GM12878 (cell line): ENCODE data around the gene RBM12. TPM values are rescaled to one million over a fixed set of nuclear protein-coding genes. Genes with fewer than 3 reads are reported as not detected.

Source experiments
- ATAC-seq: fragments of 200-7000 bp; cut with Tn5 transposase; 3 replicates; pipeline ENCODE4 v1.9.1; 2020; ENCODE audit warnings: mild to moderate bottlenecking, moderate library complexity
- BruUV-seq: library from RNA; stranded (reverse); fragments of 400-500 nt; replicated peaks from 2 replicates; lab custom pipeline; 2021; lab: Mats Ljungman, UMichigan
- CTCF ChIA-PET: fragments of 300-600 bp; sonication (Branson Sonifier 250); formaldehyde crosslinking; extraction: SDS; loops from one replicate; lab custom pipeline; 2021; ENCODE audit warnings: inconsistent platforms; lab: Yijun Ruan, JAX
- POLR2A ChIA-PET: fragments of 350-600 bp; formaldehyde crosslinking; extraction: SDS; loops from one replicate; lab custom pipeline; 2021; ENCODE audit warnings: inconsistent platforms; lab: Charles Lee
- RAD21 ChIA-PET: fragments of 300-600 bp; sonication (Branson Sonifier 250); formaldehyde crosslinking; loops from one replicate; lab custom pipeline; 2023; ENCODE audit warnings: antibody characterized with exemption; ENCODE audit not compliant: unreplicated experiment; lab: Charles Lee
- SMC1A ChIA-PET: fragments of 300-600 bp; sonication (Branson Sonifier 250); formaldehyde crosslinking; loops from one replicate; lab custom pipeline; 2023; ENCODE audit not compliant: unreplicated experiment, uncharacterized antibody; lab: Charles Lee
- DNase-seq: peaks from one replicate; pipeline ENCODE4 v3.0.0-alpha.2; 2011; ENCODE audit warnings: low read depth, low spot score
- FAIRE-seq: peaks from 3 replicates; lab custom pipeline; 2011; peaks lifted over from hg19 to GRCh38; lab: Jason Lieb, UNC
- H2AFZ ChIP-seq: 2 replicates; pipeline ENCODE4 v1.6.0; 2011; ENCODE audit warnings: low read depth, low read length, control low read depth; ENCODE audit not compliant: control insufficient read depth
- H3K27ac ChIP-seq: 2 replicates; pipeline ENCODE4 v1.5.1; 2011; ENCODE audit warnings: control low read depth; ENCODE audit not compliant: control insufficient read depth, insufficient read depth
- H3K27me3 ChIP-seq, 2 experiments: replicated peaks in 1 of 2; 2 replicates each; pipeline versions ENCODE4 v1.6.0 to v1.6.1; 2011; ENCODE audit warnings: low read length in 1 of 2; ENCODE audit not compliant: control insufficient read depth in 2 of 2, insufficient read depth in 2 of 2
- H3K36me3 ChIP-seq, 2 experiments: 2 replicates each; pipeline ENCODE4 v1.5.1; 2011; ENCODE audit warnings: low read length in 1 of 2; ENCODE audit not compliant: control insufficient read depth in 2 of 2, insufficient read depth in 2 of 2
- H3K4me1 ChIP-seq: 2 replicates; pipeline ENCODE4 v1.6.1; 2011; ENCODE audit warnings: mild to moderate bottlenecking, low read length, moderate library complexity, mixed read lengths; ENCODE audit not compliant: control insufficient read depth, insufficient read depth
- H3K4me2 ChIP-seq: 2 replicates; pipeline ENCODE4 v1.6.0; 2011; ENCODE audit warnings: control low read depth; ENCODE audit not compliant: control insufficient read depth, insufficient read depth
- H3K4me3 ChIP-seq: fragments of 200-600 bp; sonication (generic); 2 replicates; pipeline ENCODE4 v1.5.1; 2016
- H3K79me2 ChIP-seq: 2 replicates; pipeline ENCODE4 v1.6.0; 2011; ENCODE audit warnings: low read length; ENCODE audit not compliant: control insufficient read depth, insufficient read depth
- H3K9ac ChIP-seq: 2 replicates; pipeline ENCODE4 v1.8.0; 2011; ENCODE audit warnings: low read length, control low read depth, mixed read lengths; ENCODE audit not compliant: control insufficient read depth, insufficient read depth
- H3K9me3 ChIP-seq: replicated peaks from 3 replicates; pipeline ENCODE4 v1.5.1; 2011; ENCODE audit warnings: mild to moderate bottlenecking, low read length; ENCODE audit not compliant: control insufficient read depth, insufficient read depth
- H4K20me1 ChIP-seq: 2 replicates; pipeline ENCODE4 v1.6.0; 2011; ENCODE audit not compliant: control insufficient read depth, insufficient read depth
- FOS ChIP-seq: IDR thresholded peaks from 3 replicates; pipeline ENCODE4 v1.6.1; 2011; ENCODE audit warnings: borderline replicate concordance; ENCODE audit not compliant: insufficient read length; ENCODE audit errors: extremely low read depth
- IKZF1 ChIP-seq: fragments of 450-650 bp; conservative IDR thresholded peaks from 2 replicates; pipeline ENCODE4 v1.6.1; 2017; ENCODE audit warnings: antibody characterized with exemption, mild to moderate bottlenecking
- JUNB ChIP-seq: IDR thresholded peaks from 2 replicates; pipeline ENCODE4 v1.6.1; 2016; ENCODE audit warnings: antibody characterized with exemption, mild to moderate bottlenecking
- NRF1 ChIP-seq: conservative IDR thresholded peaks from 2 replicates; pipeline ENCODE4 v1.6.1; 2011; ENCODE audit warnings: mild to moderate bottlenecking, low read depth, low read length, improper control_type of control experiment
- PAX5 ChIP-seq: IDR thresholded peaks from 2 replicates; pipeline ENCODE4 v1.6.1; 2011; ENCODE audit warnings: low read depth, low read length, borderline replicate concordance
- RAD51 ChIP-seq: fragments of 450-650 bp; IDR thresholded peaks from 2 replicates; pipeline ENCODE4 v1.6.1; 2016; ENCODE audit warnings: moderate library complexity, mild to moderate bottlenecking, inconsistent platforms
- RCOR1 ChIP-seq: conservative IDR thresholded peaks from 2 replicates; pipeline ENCODE4 v1.6.1; 2012; ENCODE audit warnings: low read depth, low read length, improper control_type of control experiment
- RELA ChIP-seq: fragments of 450-650 bp; IDR thresholded peaks from 2 replicates; pipeline ENCODE4 v1.8.0; 2014; ENCODE audit warnings: borderline replicate concordance; ENCODE audit not compliant: partially characterized antibody
- SIX5 ChIP-seq: IDR thresholded peaks from 2 replicates; pipeline ENCODE4 v1.6.1; 2011; ENCODE audit warnings: mild to moderate bottlenecking, low read depth, low read length, moderate library complexity; ENCODE audit not compliant: severe bottlenecking
- TAF1 ChIP-seq: IDR thresholded peaks from 2 replicates; pipeline ENCODE4 v1.6.1; 2011; ENCODE audit warnings: mild to moderate bottlenecking, low read depth, low read length, borderline replicate concordance
- ZNF24 ChIP-seq: fragments of 450-650 bp; IDR thresholded peaks from 2 replicates; pipeline ENCODE4 v1.6.1; 2017; ENCODE audit warnings: antibody characterized with exemption, mild to moderate bottlenecking
- ZSCAN29 ChIP-seq: fragments of 450-650 bp; IDR thresholded peaks from 2 replicates; pipeline ENCODE4 v1.6.1; 2017; ENCODE audit warnings: mild to moderate bottlenecking, moderate library complexity
- ZZZ3 ChIP-seq: IDR thresholded peaks from 2 replicates; pipeline ENCODE4 v1.6.1; 2011; ENCODE audit warnings: low read depth; ENCODE audit not compliant: control insufficient read depth, insufficient read length
- WGBS: methylation state at CpG from one replicate; pipeline ENCODE4 v1.1.6; 2016; ENCODE audit warnings: low lambda C conversion rate; ENCODE audit not compliant: insufficient replicate concordance, insufficient coverage; ENCODE audit errors: missing lambda C conversion rate; 5-methylcytosine and 5-hydroxymethylcytosine counted together
- in situ Hi-C: fragments of 300-500 bp; cut with MboI; formaldehyde crosslinking; loops from 9 replicates; pipeline ENCODE4 v1.14.3; 2018; ENCODE audit warnings: mixed read lengths
- intact Hi-C: fragments of 100-400 bp; cut with micrococcal nuclease; formaldehyde crosslinking; loops from one replicate; pipeline ENCODE4 v1.14.2; 2022; ENCODE audit not compliant: unreplicated experiment
- polyA plus RNA-seq, 11 experiments: library from polyadenylated mRNA; depleted of rRNA in 4 of 11; unstranded in 6 of 11; stranded (reverse) in 5 of 11; fragments of >200 nt; fragmentation: Nextera tagmentation in 4 of 11; fragmentation: Illumina TruSeq in 1 of 11; extraction: Ambion mirVana in 4 of 11; extraction: Trizol in 1 of 11; gene quantifications; 1 replicate in 1 of 11; 2 replicates in 10 of 11; pipeline versions ENCODE4 v1.2.1 to v1.2.3, GENCODE V29; 2011 to 2016; ENCODE audit warnings: inconsistent platforms in 2 of 11, missing spikeins in 2 of 11, low read depth in 1 of 11
- total RNA-seq, 4 experiments: library from RNA; depleted of rRNA in 3 of 4; stranded (reverse); fragments of >200 nt in 3 of 4; fragmentation: Illumina TruSeq in 1 of 4; extraction: Trizol in 1 of 4; gene quantifications; 2 replicates each; pipeline versions ENCODE4 v1.2.1 to v1.2.3, GENCODE V29; 2013 to 2021
- TF ChIP-seq, protein P1 (sequence below): fragments of 150-350 bp; IDR thresholded peaks from 2 replicates; pipeline ENCODE4 v1.6.1; 2014; ENCODE audit warnings: mild to moderate bottlenecking, low read depth, low read length
- TF ChIP-seq, protein P2 (sequence below): fragments of 450-650 bp; IDR thresholded peaks from 2 replicates; pipeline ENCODE4 v1.6.1; 2017; ENCODE audit warnings: mild to moderate bottlenecking, low read depth, inconsistent platforms; ENCODE audit not compliant: poor library complexity, severe bottlenecking
- TF ChIP-seq, protein P3 (sequence below): fragments of 450-650 bp; conservative IDR thresholded peaks from 2 replicates; pipeline ENCODE4 v1.6.1; 2017; ENCODE audit warnings: mild to moderate bottlenecking, moderate library complexity
- TF ChIP-seq, protein P4 (sequence below): fragments of 450-650 bp; IDR thresholded peaks from 2 replicates; pipeline ENCODE4 v1.6.1; 2017; ENCODE audit warnings: borderline replicate concordance

RBM12 gene
- total and polyA plus RNA-seq, 10 of the 15 experiments (the other 5 are each of a cell fraction or from before 2014, with no cell fraction given) = 4.7 to 153 (median 58.5) TPM

DNA sequence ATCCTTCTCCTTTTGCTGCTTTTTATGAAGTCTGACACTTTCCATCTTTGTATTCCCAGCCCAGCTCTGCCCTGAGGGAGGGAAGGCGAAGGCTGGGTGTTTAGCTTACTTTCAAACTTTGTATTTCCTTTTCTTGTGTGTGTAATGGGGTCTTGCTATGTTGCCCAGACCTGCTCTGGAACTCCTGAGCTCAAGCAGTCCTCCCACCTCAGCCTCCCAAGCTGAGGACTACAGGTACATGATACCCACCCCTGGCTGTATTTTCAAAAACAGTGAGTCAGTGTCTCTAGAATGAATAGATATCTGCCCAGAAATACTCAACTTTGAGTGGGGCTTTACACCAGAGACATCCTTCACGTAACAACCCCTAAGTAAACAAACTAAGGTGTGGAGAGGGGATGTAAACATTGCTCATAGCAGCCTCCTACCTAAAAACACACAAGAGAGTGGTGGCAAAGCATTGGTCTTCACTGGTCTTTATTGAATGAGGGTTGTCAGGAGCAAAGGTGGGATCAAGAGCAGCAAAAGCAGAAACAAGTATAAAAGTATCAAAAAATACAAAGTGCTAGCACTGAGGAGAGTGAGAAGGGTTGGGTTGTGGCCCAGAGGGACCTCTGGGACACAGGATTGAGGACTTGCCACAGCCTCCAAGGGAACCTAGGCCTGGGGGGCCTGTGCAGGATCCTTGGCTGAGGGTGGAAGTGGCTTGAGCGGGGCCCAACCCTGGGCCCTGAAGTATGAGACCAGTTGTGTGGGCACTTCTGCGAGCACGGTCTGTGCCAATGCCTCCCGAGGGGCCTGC lies 38.9 kb downstream of the RBM12 start:
- in situ Hi-C loops (no loop called here), intact Hi-C loops (no loop called here)
- DNase-seq (no peak), ATAC-seq (no peak), FAIRE-seq (no peak)
- ChIA-PET RAD21 (no interaction called here), SMC1A (interaction anchor here (1.2 kb wide), 1 partner anchor 9 kb away, joined by 3 read pairs; no protein-coding TSS in a partner anchor), CTCF (no interaction called here), POLR2A (interaction anchor here (0.6 kb wide), 1 partner anchor 65 kb away, joined by 3 read pairs; no protein-coding TSS in a partner anchor)
- Histone ChIP-seq H2AFZ (no peak overlapping the region), H4K20me1 (no peaks in the 10 kb centered on the region), H3K4me1 (no peaks in the 10 kb centered on the region), H3K9me3 (no peaks in the 10 kb centered on the region), H3K27me3 (no peaks in the 10 kb centered on the region), H3K36me3 (peaks cover 14 to 22% of the 10 kb centered on the region in 2 experiments), H3K4me2 (no peak overlapping the region), H3K79me2 (no peaks in the 10 kb centered on the region), H3K9ac (no peak overlapping the region), H3K27ac (no peak overlapping the region), H3K4me3 (no peak overlapping the region)
- 93% methylated on average over 5 of the region's 6 CpGs for WGBS
- BruUV-seq = no TSS peak
- TF ChIP-seq FOS (no peak), ZSCAN29 (no peak), TAF1 (no peak), RCOR1 (no peak), RELA (no peak), JUNB (no peak), ZZZ3 (no peak), NRF1 (no peak), ZNF24 (no peak), PAX5 (no peak), RAD51 (no peak), IKZF1 (no peak), SIX5 (no peak)
- TF ChIP-seq, protein P1, sequence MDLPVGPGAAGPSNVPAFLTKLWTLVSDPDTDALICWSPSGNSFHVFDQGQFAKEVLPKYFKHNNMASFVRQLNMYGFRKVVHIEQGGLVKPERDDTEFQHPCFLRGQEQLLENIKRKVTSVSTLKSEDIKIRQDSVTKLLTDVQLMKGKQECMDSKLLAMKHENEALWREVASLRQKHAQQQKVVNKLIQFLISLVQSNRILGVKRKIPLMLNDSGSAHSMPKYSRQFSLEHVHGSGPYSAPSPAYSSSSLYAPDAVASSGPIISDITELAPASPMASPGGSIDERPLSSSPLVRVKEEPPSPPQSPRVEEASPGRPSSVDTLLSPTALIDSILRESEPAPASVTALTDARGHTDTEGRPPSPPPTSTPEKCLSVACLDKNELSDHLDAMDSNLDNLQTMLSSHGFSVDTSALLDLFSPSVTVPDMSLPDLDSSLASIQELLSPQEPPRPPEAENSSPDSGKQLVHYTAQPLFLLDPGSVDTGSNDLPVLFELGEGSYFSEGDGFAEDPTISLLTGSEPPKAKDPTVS = no peak
- TF ChIP-seq, protein P2, sequence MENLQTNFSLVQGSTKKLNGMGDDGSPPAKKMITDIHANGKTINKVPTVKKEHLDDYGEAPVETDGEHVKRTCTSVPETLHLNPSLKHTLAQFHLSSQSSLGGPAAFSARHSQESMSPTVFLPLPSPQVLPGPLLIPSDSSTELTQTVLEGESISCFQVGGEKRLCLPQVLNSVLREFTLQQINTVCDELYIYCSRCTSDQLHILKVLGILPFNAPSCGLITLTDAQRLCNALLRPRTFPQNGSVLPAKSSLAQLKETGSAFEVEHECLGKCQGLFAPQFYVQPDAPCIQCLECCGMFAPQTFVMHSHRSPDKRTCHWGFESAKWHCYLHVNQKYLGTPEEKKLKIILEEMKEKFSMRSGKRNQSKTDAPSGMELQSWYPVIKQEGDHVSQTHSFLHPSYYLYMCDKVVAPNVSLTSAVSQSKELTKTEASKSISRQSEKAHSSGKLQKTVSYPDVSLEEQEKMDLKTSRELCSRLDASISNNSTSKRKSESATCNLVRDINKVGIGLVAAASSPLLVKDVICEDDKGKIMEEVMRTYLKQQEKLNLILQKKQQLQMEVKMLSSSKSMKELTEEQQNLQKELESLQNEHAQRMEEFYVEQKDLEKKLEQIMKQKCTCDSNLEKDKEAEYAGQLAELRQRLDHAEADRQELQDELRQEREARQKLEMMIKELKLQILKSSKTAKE = no peak
- TF ChIP-seq, protein P3, sequence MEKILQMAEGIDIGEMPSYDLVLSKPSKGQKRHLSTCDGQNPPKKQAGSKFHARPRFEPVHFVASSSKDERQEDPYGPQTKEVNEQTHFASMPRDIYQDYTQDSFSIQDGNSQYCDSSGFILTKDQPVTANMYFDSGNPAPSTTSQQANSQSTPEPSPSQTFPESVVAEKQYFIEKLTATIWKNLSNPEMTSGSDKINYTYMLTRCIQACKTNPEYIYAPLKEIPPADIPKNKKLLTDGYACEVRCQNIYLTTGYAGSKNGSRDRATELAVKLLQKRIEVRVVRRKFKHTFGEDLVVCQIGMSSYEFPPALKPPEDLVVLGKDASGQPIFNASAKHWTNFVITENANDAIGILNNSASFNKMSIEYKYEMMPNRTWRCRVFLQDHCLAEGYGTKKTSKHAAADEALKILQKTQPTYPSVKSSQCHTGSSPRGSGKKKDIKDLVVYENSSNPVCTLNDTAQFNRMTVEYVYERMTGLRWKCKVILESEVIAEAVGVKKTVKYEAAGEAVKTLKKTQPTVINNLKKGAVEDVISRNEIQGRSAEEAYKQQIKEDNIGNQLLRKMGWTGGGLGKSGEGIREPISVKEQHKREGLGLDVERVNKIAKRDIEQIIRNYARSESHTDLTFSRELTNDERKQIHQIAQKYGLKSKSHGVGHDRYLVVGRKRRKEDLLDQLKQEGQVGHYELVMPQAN = no peak
- TF ChIP-seq, protein P4, sequence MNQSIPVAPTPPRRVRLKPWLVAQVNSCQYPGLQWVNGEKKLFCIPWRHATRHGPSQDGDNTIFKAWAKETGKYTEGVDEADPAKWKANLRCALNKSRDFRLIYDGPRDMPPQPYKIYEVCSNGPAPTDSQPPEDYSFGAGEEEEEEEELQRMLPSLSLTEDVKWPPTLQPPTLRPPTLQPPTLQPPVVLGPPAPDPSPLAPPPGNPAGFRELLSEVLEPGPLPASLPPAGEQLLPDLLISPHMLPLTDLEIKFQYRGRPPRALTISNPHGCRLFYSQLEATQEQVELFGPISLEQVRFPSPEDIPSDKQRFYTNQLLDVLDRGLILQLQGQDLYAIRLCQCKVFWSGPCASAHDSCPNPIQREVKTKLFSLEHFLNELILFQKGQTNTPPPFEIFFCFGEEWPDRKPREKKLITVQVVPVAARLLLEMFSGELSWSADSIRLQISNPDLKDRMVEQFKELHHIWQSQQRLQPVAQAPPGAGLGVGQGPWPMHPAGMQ = no peak
